GM12878 (cell line): ENCODE measurements around the gene MRGPRX4.

ENCODE experiments used
- CREM ChIP-seq: IDR thresholded peaks from 2 replicates; pipeline ENCODE4 v1.6.1; 2014; ENCODE audit warnings: antibody characterized with exemption, low read depth
- CTCF ChIP-seq, 3 experiments: IDR thresholded peaks in 2 of 3; conservative IDR thresholded peaks in 1 of 3; 2 replicates each; pipeline ENCODE4 v1.5.1; 2011; ENCODE audit warnings: low read depth in 3 of 3, low read length in 3 of 3, mild to moderate bottlenecking in 3 of 3, control low read depth in 2 of 3, moderate library complexity in 2 of 3, inconsistent platforms in 1 of 3, mixed read lengths in 1 of 3; ENCODE audit not compliant: control insufficient read depth in 2 of 3, insufficient read depth in 1 of 3; ENCODE audit errors: extremely low read depth in 1 of 3
- ELK1 ChIP-seq: IDR thresholded peaks from 2 replicates; pipeline ENCODE4 v1.6.1; 2012; ENCODE audit warnings: low read depth, low read length, improper control_type of control experiment
- FOS ChIP-seq: IDR thresholded peaks from 3 replicates; pipeline ENCODE4 v1.6.1; 2011; ENCODE audit warnings: borderline replicate concordance; ENCODE audit not compliant: insufficient read length; ENCODE audit errors: extremely low read depth
- GABPA ChIP-seq: IDR thresholded peaks from 2 replicates; pipeline ENCODE4 v1.6.1; 2014; ENCODE audit warnings: antibody characterized with exemption, low read depth, mild to moderate bottlenecking, inconsistent platforms
- JUNB ChIP-seq: IDR thresholded peaks from 2 replicates; pipeline ENCODE4 v1.6.1; 2016; ENCODE audit warnings: antibody characterized with exemption, mild to moderate bottlenecking
- NBN ChIP-seq: fragments of 450-650 bp; IDR thresholded peaks from 2 replicates; pipeline ENCODE4 v1.6.1; 2016
- NRF1 ChIP-seq: conservative IDR thresholded peaks from 2 replicates; pipeline ENCODE4 v1.6.1; 2011; ENCODE audit warnings: mild to moderate bottlenecking, low read depth, low read length, improper control_type of control experiment
- POLR2A ChIP-seq: IDR thresholded peaks from 2 replicates; pipeline ENCODE4 v1.6.1; 2011; ENCODE audit warnings: low read depth, mild to moderate bottlenecking, low read length
- POLR2AphosphoS2 ChIP-seq: IDR thresholded peaks from 2 replicates; pipeline ENCODE4 v1.6.1; 2011; ENCODE audit warnings: low read depth, mild to moderate bottlenecking, low read length, improper control_type of control experiment, moderate library complexity
- POLR2AphosphoS5 ChIP-seq: IDR thresholded peaks from 2 replicates; pipeline ENCODE4 v1.6.1; 2011; ENCODE audit warnings: mild to moderate bottlenecking, low read length, inconsistent platforms
- TARDBP ChIP-seq: IDR thresholded peaks from 2 replicates; pipeline ENCODE4 v1.6.1; 2016; ENCODE audit warnings: borderline replicate concordance
- TCF12 ChIP-seq: IDR thresholded peaks from 2 replicates; pipeline ENCODE4 v1.6.1; 2011; ENCODE audit warnings: low read depth, mild to moderate bottlenecking, low read length

- TF ChIP-seq POLR2A, result no peak
- TF ChIP-seq CREM, result no peak
- no peak for TF ChIP-seq CTCF (IDR thresholded peaks at IDR 0.05 in 2 of 3, conservative IDR thresholded peaks at IDR 0.05 in 1 of 3; ENCODE audit: control insufficient read depth in 2 of 3, extremely low read depth in 1 of 3, insufficient read depth in 1 of 3, low read depth in 3 of 3, low read length in 3 of 3)
- no peak for TF ChIP-seq POLR2AphosphoS2
- no peak for TF ChIP-seq GABPA
- no peak for TF ChIP-seq FOS
- no peak for TF ChIP-seq NBN
- no peak for TF ChIP-seq TARDBP
- TF ChIP-seq POLR2AphosphoS5, result no peak
- no peak for TF ChIP-seq ELK1
- TF ChIP-seq JUNB, result no peak
- no peak for TF ChIP-seq TCF12
- no peak for TF ChIP-seq NRF1
Measured at GRCh38 chr11:18204220-18204619, 31.6 kb downstream of the MRGPRX4 start.
